HepG2 (cell line): Measurements from ENCODE around the gene KCNK6. TPM values are rescaled to one million over a fixed set of nuclear protein-coding genes. Genes with fewer than 3 reads are reported as not detected.
A peak's percentile ranks its signal among the peaks of the same experiment; 100 is the strongest.

ENCODE experiments used
- ATAC-seq: fragments of 200-7000 bp; cut with Tn5 transposase; 3 replicates; pipeline ENCODE4 v1.9.1; 2020; ENCODE audit warnings: mild to moderate bottlenecking, moderate library complexity
- BruUV-seq: library from RNA; stranded (reverse); fragments of 400-500 nt; replicated peaks from 2 replicates; lab custom pipeline; 2021; lab: Mats Ljungman, UMichigan
- CTCF ChIA-PET: fragments of 300-600 bp; formaldehyde crosslinking; extraction: SDS; loops from one replicate; lab custom pipeline; 2021; ENCODE audit warnings: low total read pairs, inconsistent platforms, low intra/inter-chr PET ratio; lab: Yijun Ruan, JAX
- POLR2A ChIA-PET: fragments of 350-600 bp; sonication (Branson Sonifier 250); formaldehyde crosslinking; loops from one replicate; lab custom pipeline; 2020; ENCODE audit warnings: antibody characterized with exemption, inconsistent platforms; lab: Yijun Ruan, JAX
- DNase-seq: peaks from one replicate; pipeline ENCODE4 v3.0.0-alpha.2; 2015; ENCODE audit warnings: low spot score
- FAIRE-seq: peaks from 3 replicates; lab custom pipeline; 2011; peaks lifted over from hg19 to GRCh38; lab: Jason Lieb, UNC
- H2AFZ ChIP-seq: one replicate; pipeline ENCODE4 v1.6.1; 2011; ENCODE audit warnings: low read length, inconsistent platforms
- H3K27ac ChIP-seq: fragments of 300-600 bp; 3 replicates; pipeline ENCODE4 v1.8.0; 2011; ENCODE audit warnings: mixed run types, mild to moderate bottlenecking, mixed read lengths, low read length, inconsistent platforms; ENCODE audit not compliant: insufficient read depth; ENCODE audit errors: extremely low read length
- H3K27me3 ChIP-seq, 2 experiments: fragments of 200-600 bp in 1 of 2; 2 replicates in 1 of 2; 3 replicates in 1 of 2; pipeline versions ENCODE4 v1.6.0 to v1.8.0; 2011; ENCODE audit warnings: low read length in 2 of 2, mild to moderate bottlenecking in 2 of 2, moderate library complexity in 2 of 2, inconsistent platforms in 1 of 2; ENCODE audit not compliant: insufficient read depth in 2 of 2, control insufficient read depth in 1 of 2
- H3K36me3 ChIP-seq, 2 experiments: fragments of 200-600 bp in 1 of 2; replicated peaks in 1 of 2; 2 replicates in 1 of 2; 3 replicates in 1 of 2; pipeline versions ENCODE4 v1.5.1 to v1.8.0; 2011; ENCODE audit warnings: low read length in 2 of 2, inconsistent platforms in 1 of 2; ENCODE audit not compliant: insufficient read depth in 2 of 2, control insufficient read depth in 1 of 2
- H3K4me1 ChIP-seq: 2 replicates; pipeline ENCODE4 v1.5.1; 2012; ENCODE audit warnings: low read length, inconsistent platforms; ENCODE audit not compliant: insufficient read depth
- H3K4me2 ChIP-seq: 2 replicates; pipeline ENCODE4 v1.6.0; 2011; ENCODE audit warnings: low read depth, low read length, inconsistent platforms
- H3K4me3 ChIP-seq, 3 experiments: fragments of 200-600 bp in 1 of 3; sonication (generic), shearing (Covaris generic) in 1 of 3; replicated peaks in 1 of 3; 2 replicates each; pipeline ENCODE4 v1.5.1; 2011 to 2016; ENCODE audit warnings: low read length in 3 of 3, inconsistent platforms in 2 of 3, low read depth in 2 of 3, mild to moderate bottlenecking in 2 of 3, control low read depth in 1 of 3, mixed read lengths in 1 of 3; ENCODE audit not compliant: insufficient read depth in 1 of 3
- H3K79me2 ChIP-seq: one replicate; pipeline ENCODE4 v1.6.1; 2011; ENCODE audit warnings: low read length, inconsistent platforms; ENCODE audit not compliant: insufficient read depth
- H3K9ac ChIP-seq: 2 replicates; pipeline ENCODE4 v1.6.0; 2011; ENCODE audit warnings: mild to moderate bottlenecking, low read depth, low read length, inconsistent platforms; ENCODE audit not compliant: insufficient read depth
- H3K9me3 ChIP-seq: 2 replicates; pipeline ENCODE4 v1.5.1; 2012; ENCODE audit warnings: mild to moderate bottlenecking, low read length
- H4K20me1 ChIP-seq: 2 replicates; pipeline ENCODE4 v1.6.0; 2011; ENCODE audit warnings: inconsistent platforms, mild to moderate bottlenecking, low read length, moderate library complexity; ENCODE audit not compliant: insufficient read depth
- BORCS8-MEF2B ChIP-seq: sonication (generic); formaldehyde crosslinking; IDR thresholded peaks from 2 replicates; pipeline ENCODE4 v1.8.0; 2022; ENCODE audit warnings: mild to moderate bottlenecking, missing genetic modification reagents
- CREM ChIP-seq, 2 experiments: sonication (generic) in 1 of 2; formaldehyde crosslinking in 1 of 2; IDR thresholded peaks; 2 replicates each; pipeline versions ENCODE4 v1.4.0 to v1.6.1; 2016 to 2020; ENCODE audit warnings: antibody characterized with exemption in 1 of 2, mild to moderate bottlenecking in 1 of 2, missing genetic modification reagents in 1 of 2
- HNF4A ChIP-seq: sonication (generic); formaldehyde crosslinking; IDR thresholded peaks from 2 replicates; pipeline ENCODE4 v1.4.0; 2020; ENCODE audit warnings: missing genetic modification reagents
- NKX3-1 ChIP-seq: sonication (generic); formaldehyde crosslinking; IDR thresholded peaks from 2 replicates; pipeline ENCODE4 v1.5.0; 2020; ENCODE audit warnings: missing genetic modification reagents
- PITX1 ChIP-seq: sonication (generic); formaldehyde crosslinking; IDR thresholded peaks from 2 replicates; pipeline ENCODE4 v1.5.1; 2020; ENCODE audit warnings: mild to moderate bottlenecking, missing genetic modification reagents
- REL ChIP-seq: sonication (generic); formaldehyde crosslinking; conservative IDR thresholded peaks from 2 replicates; pipeline ENCODE4 v1.8.0; 2022; ENCODE audit warnings: mild to moderate bottlenecking, missing genetic modification reagents, moderate library complexity
- SIX4 ChIP-seq: sonication (generic); formaldehyde crosslinking; IDR thresholded peaks from 2 replicates; pipeline ENCODE4 v1.4.0; 2020; ENCODE audit warnings: missing genetic modification reagents
- TBP ChIP-seq: sonication (generic); formaldehyde crosslinking; IDR thresholded peaks from 2 replicates; pipeline ENCODE4 v1.5.0; 2020; ENCODE audit warnings: missing genetic modification reagents
- TSC22D2 ChIP-seq: sonication (generic); formaldehyde crosslinking; IDR thresholded peaks from 2 replicates; pipeline ENCODE4 v1.5.1; 2020; ENCODE audit warnings: missing genetic modification reagents, mild to moderate bottlenecking, borderline replicate concordance
- XBP1 ChIP-seq: sonication (generic); formaldehyde crosslinking; IDR thresholded peaks from 2 replicates; pipeline ENCODE4 v1.5.0; 2020; ENCODE audit warnings: missing genetic modification reagents
- ZBTB7B ChIP-seq: sonication (generic); formaldehyde crosslinking; IDR thresholded peaks from 2 replicates; pipeline ENCODE4 v1.4.0; 2020; ENCODE audit warnings: missing genetic modification reagents
- ZNF264 ChIP-seq: sonication (generic); formaldehyde crosslinking; IDR thresholded peaks from 2 replicates; pipeline ENCODE4 v1.4.0; 2020; ENCODE audit warnings: missing genetic modification reagents
- ZNF484 ChIP-seq: sonication (generic); formaldehyde crosslinking; IDR thresholded peaks from 2 replicates; pipeline ENCODE4 v1.5.1; 2020; ENCODE audit warnings: mild to moderate bottlenecking, low read depth, missing genetic modification reagents, borderline replicate concordance
- ZNF549 ChIP-seq: sonication (generic); formaldehyde crosslinking; IDR thresholded peaks from 2 replicates; pipeline ENCODE4 v1.5.0; 2020; ENCODE audit warnings: missing genetic modification reagents
- ZSCAN30 ChIP-seq: sonication (generic); formaldehyde crosslinking; IDR thresholded peaks from 2 replicates; pipeline ENCODE4 v1.5.0; 2020; ENCODE audit warnings: mild to moderate bottlenecking, missing genetic modification reagents
- WGBS: methylation state at CpG from one replicate; pipeline ENCODE4 v1.1.6; 2017; ENCODE audit warnings: low lambda C conversion rate; 5-methylcytosine and 5-hydroxymethylcytosine counted together
- in situ Hi-C: cut with HindIII; loops from 2 replicates; pipeline ENCODE4 v1.10.0; 2017; ENCODE audit warnings: low pct_unique_long_range_greater_than_20kb; ENCODE audit not compliant: extremely low pct_ligation_motif_present
- intact Hi-C: fragments of 100-400 bp; cut with micrococcal nuclease; formaldehyde crosslinking; loops from one replicate; pipeline ENCODE4 v1.10.0; 2022; ENCODE audit not compliant: unreplicated experiment
- polyA plus RNA-seq, 8 experiments: library from polyadenylated mRNA; depleted of rRNA in 3 of 8; stranded (reverse) in 7 of 8; unstranded in 1 of 8; fragments of >200 nt; fragmentation: Illumina TruSeq in 4 of 8; extraction: Trizol in 4 of 8; gene quantifications; 2 replicates each; pipeline versions ENCODE4 v1.2.1 to v1.2.3, GENCODE V29; 2011 to 2016; ENCODE audit warnings: low read depth in 4 of 8, missing spikeins in 1 of 8, mixed read lengths in 1 of 8; ENCODE audit not compliant: insufficient read depth in 1 of 8
- total RNA-seq, 5 experiments: library from RNA; depleted of rRNA; stranded (reverse); fragments of >200 nt; fragmentation: Illumina TruSeq; extraction: Trizol; gene quantifications; 2 replicates each; pipeline ENCODE4 v1.2.3, GENCODE V29; 2016; ENCODE audit warnings: low read depth in 1 of 5
- TF ChIP-seq, protein P1 (sequence below): fragments of 450-650 bp; IDR thresholded peaks from 2 replicates; pipeline ENCODE4 v1.6.1; 2016
- TF ChIP-seq, protein P2 (sequence below): sonication (generic); formaldehyde crosslinking; IDR thresholded peaks from 2 replicates; pipeline ENCODE4 v1.9.0; 2021; ENCODE audit warnings: missing genetic modification reagents, borderline replicate concordance
- TF ChIP-seq, protein P3 (sequence below): sonication (generic); formaldehyde crosslinking; IDR thresholded peaks from 2 replicates; pipeline ENCODE4 v1.5.1; 2020; ENCODE audit warnings: missing genetic modification reagents, mild to moderate bottlenecking, borderline replicate concordance
- TF ChIP-seq, protein P4 (sequence below): sonication (generic); formaldehyde crosslinking; IDR thresholded peaks from 2 replicates; pipeline ENCODE4 v1.4.0; 2020; ENCODE audit warnings: missing genetic modification reagents

Gene KCNK6
- total and polyA plus RNA-seq, 2 of the 13 experiments (the other 11 are each of a cell fraction or from before 2014, with no cell fraction given) = 0.03 TPM; not detected in 1

DNA sequence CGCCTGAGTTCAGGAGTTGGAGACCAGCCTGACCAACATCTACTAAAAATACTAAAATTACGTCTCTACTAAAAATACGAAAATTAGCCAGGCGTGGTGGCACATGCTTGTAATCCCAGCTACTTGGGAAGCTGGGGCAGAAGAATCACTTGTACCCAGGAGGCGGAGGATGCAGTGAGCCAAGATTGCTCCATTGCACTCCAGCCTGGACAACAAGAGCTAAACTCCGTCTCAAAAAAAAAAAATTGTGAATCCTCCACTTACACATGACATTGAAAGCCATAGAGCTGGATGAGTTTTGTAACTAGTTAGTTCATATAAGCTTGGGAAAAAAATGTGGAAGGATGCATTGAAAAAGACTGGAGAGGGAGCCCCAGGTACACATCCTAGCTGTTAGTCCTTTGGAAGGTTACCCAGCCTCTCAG lies 54.3 kb downstream of the KCNK6 start:
- CTCF ChIA-PET = interaction anchor here (0.9 kb wide), 1 partner anchor 130 kb away, joined by 3 read pairs; no protein-coding TSS in a partner anchor
- Histone ChIP-seq H3K27me3 (no peaks in the 10 kb centered on the region; a peak in 1 of 5 replicates), H3K9ac (peak overlapping the region; percentile 55), H3K4me2 (peak overlapping the region; percentile 74), H3K79me2 (peaks cover 22% of the 10 kb centered on the region), H4K20me1 (peaks cover 2% of the 10 kb centered on the region; the same call in 1 of the 2 replicates), H3K9me3 (no peaks in the 10 kb centered on the region), H3K4me1 (peaks cover 22% of the 10 kb centered on the region), H3K27ac (peak overlapping the region; percentile 50), H3K36me3 (peaks cover 2 to 13% of the 10 kb centered on the region in 2 experiments; a peak in 3 of 5 replicates), H2AFZ (peak overlapping the region; percentile 90), H3K4me3 (peak overlapping the region; percentile 59 to 92 (median 69))
- DNase-seq = no peak
- 82% methylated on average over 6 of the region's 6 CpGs for WGBS
- BruUV-seq = no TSS peak
- no peak for FAIRE-seq
- ATAC-seq = no peak
- in situ Hi-C loops (no loop called here), intact Hi-C loops (loop anchor here (1.0 kb wide), 1 partner anchor 39 kb away; the partner anchor contains the start of gene CATSPERG)
- POLR2A ChIA-PET = interaction anchor here (0.6 to 3.3 kb wide), 23 partner anchors 11 to 557 kb away, joined by 3 to 49 read pairs (median 5); partner anchors contain the start of genes C19orf33, CATSPERG, EIF3K and FAM98C
- TF ChIP-seq TBP (CRISPR knock-in tag) = 0 out of 2 replicates have a peak, but pooled peaks have one; percentile 27
- TF ChIP-seq CREM (IDR thresholded peaks at IDR 0.05) = no peak
- no peak for TF ChIP-seq CREM (CRISPR knock-in tag; IDR thresholded peaks at IDR 0.05)
- no peak for TF ChIP-seq REL
- no peak for TF ChIP-seq ZNF484 (CRISPR knock-in tag)
- TF ChIP-seq ZBTB7B (CRISPR knock-in tag) = no peak
- TF ChIP-seq PITX1 (CRISPR knock-in tag) = no peak
- no peak for TF ChIP-seq ZNF549 (CRISPR knock-in tag)
- TF ChIP-seq ZNF264 (CRISPR knock-in tag) = 0 out of 2 replicates have a peak, but pooled peaks have one; percentile 24
- TF ChIP-seq, protein P1, sequence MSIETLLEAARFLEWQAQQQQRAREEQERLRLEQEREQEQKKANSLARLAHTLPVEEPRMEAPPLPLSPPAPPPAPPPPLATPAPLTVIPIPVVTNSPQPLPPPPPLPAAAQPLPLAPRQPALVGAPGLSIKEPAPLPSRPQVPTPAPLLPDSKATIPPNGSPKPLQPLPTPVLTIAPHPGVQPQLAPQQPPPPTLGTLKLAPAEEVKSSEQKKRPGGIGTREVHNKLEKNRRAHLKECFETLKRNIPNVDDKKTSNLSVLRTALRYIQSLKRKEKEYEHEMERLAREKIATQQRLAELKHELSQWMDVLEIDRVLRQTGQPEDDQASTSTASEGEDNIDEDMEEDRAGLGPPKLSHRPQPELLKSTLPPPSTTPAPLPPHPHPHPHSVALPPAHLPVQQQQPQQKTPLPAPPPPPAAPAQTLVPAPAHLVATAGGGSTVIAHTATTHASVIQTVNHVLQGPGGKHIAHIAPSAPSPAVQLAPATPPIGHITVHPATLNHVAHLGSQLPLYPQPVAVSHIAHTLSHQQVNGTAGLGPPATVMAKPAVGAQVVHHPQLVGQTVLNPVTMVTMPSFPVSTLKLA = no peak
- 0 out of 2 replicates have a peak, but pooled peaks have one; percentile 26 for TF ChIP-seq NKX3-1
- TF ChIP-seq XBP1 (CRISPR knock-in tag) = peak; percentile 56; the same call in 1 of the 2 replicates
- TF ChIP-seq BORCS8-MEF2B (CRISPR knock-in tag) = 0 out of 2 replicates have a peak, but pooled peaks have one; percentile 0
- TF ChIP-seq, protein P2, sequence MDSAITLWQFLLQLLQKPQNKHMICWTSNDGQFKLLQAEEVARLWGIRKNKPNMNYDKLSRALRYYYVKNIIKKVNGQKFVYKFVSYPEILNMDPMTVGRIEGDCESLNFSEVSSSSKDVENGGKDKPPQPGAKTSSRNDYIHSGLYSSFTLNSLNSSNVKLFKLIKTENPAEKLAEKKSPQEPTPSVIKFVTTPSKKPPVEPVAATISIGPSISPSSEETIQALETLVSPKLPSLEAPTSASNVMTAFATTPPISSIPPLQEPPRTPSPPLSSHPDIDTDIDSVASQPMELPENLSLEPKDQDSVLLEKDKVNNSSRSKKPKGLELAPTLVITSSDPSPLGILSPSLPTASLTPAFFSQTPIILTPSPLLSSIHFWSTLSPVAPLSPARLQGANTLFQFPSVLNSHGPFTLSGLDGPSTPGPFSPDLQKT = no peak
- TF ChIP-seq SIX4 = no peak
- TF ChIP-seq, protein P3, sequence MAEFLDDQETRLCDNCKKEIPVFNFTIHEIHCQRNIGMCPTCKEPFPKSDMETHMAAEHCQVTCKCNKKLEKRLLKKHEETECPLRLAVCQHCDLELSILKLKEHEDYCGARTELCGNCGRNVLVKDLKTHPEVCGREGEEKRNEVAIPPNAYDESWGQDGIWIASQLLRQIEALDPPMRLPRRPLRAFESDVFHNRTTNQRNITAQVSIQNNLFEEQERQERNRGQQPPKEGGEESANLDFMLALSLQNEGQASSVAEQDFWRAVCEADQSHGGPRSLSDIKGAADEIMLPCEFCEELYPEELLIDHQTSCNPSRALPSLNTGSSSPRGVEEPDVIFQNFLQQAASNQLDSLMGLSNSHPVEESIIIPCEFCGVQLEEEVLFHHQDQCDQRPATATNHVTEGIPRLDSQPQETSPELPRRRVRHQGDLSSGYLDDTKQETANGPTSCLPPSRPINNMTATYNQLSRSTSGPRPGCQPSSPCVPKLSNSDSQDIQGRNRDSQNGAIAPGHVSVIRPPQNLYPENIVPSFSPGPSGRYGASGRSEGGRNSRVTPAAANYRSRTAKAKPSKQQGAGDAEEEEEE (CRISPR knock-in tag) = no peak
- no peak for TF ChIP-seq HNF4A (CRISPR knock-in tag)
- no peak for TF ChIP-seq TSC22D2 (CRISPR knock-in tag)
- 0 out of 2 replicates have a peak, but pooled peaks have one; percentile 11 for TF ChIP-seq ZSCAN30 (CRISPR knock-in tag)
- TF ChIP-seq, protein P4, sequence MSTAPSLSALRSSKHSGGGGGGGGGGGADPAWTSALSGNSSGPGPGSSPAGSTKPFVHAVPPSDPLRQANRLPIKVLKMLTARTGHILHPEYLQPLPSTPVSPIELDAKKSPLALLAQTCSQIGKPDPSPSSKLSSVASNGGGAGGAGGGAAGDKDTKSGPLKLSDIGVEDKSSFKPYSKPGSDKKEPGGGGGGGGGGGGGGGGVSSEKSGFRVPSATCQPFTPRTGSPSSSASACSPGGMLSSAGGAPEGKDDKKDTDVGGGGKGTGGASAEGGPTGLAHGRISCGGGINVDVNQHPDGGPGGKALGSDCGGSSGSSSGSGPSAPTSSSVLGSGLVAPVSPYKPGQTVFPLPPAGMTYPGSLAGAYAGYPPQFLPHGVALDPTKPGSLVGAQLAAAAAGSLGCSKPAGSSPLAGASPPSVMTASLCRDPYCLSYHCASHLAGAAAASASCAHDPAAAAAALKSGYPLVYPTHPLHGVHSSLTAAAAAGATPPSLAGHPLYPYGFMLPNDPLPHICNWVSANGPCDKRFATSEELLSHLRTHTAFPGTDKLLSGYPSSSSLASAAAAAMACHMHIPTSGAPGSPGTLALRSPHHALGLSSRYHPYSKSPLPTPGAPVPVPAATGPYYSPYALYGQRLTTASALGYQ (CRISPR knock-in tag) = no peak
